Heart left ventricle (tissue), 13 donors: Measurements from ENCODE around the gene LINC01488.

Experiments used
- CTCF ChIP-seq, 12 donors: fragments of 200-600 bp; sonication (generic) in 4 of 12; IDR thresholded peaks; one replicate each; pipeline versions ENCODE4 v1.5.0 to v1.8.0; 2018 to 2022; ENCODE audit warnings: antibody characterized with exemption in 12 of 12, mild to moderate bottlenecking in 5 of 12
- POLR2A ChIP-seq, 2 donors: fragments of 450-650 bp; IDR thresholded peaks; one replicate each; pipeline ENCODE4 v1.6.1; 2017; ENCODE audit warnings: antibody characterized with exemption in 2 of 2, mild to moderate bottlenecking in 2 of 2, moderate library complexity in 2 of 2
- donor health status: ischemic (EF 13 %, LVEDD 7.1; RV severe dilation, severe dysfunction).
- donor health status: DM: no; HTN: yes; CAD: no.
- donor health status: DM: no; HTN: no; CAD: no.
- donor health status: ischemic (EF 25% LVEDD 6.9; RV normal size, moderate dysfunction).
- donor health status: ischemic (EF 25% LVEDD 5.7; RV mildly dilated, moderate dysfunction).
- donor health status: ischemic (EF 35%, LVEDD 5.7; RV mildly dilated, moderate dysfunction).
- donor health status: nonischemic (EF 11% LVEDD 7.7; RV severe dilation, severe dysfunction).
- donor health status: DM: yes; HTN: yes; CAD: no.
- donor health status: PGD.
- donor health status: ischemic (EF 29% LVEDD 5.4; RV normal size, mild dysfunction).
- donor health status: nonischemic (EF 23%, LVEDD 6.1; RV moderate dilation, normal function).

- no peak for TF ChIP-seq CTCF (IDR thresholded peaks at IDR 0.05)
- TF ChIP-seq POLR2A (IDR thresholded peaks at IDR 0.05), result no peak
These were observed 45.0 kb downstream of the LINC01488 start for GRCh38 chr11:69526453-69526810.
